Smooth muscle cell (in vitro differentiated cells): Measurements from ENCODE around the gene DENND1A. TPM values are rescaled to one million over a fixed set of nuclear protein-coding genes. Genes with fewer than 3 reads are reported as not detected.

Source experiments
- DNase-seq: peaks from one replicate; lab custom pipeline; 2025; ENCODE audit not compliant: unreplicated experiment; lab: John Stamatoyannopoulos, UW
- H2AFZ ChIP-seq: fragments of 200-600 bp; sonication (generic); 2 replicates; pipeline ENCODE4 v1.6.0; 2016; ENCODE audit warnings: antibody characterized with exemption, low read depth, mild to moderate bottlenecking
- H3F3A ChIP-seq: fragments of 200-600 bp; sonication (generic); 2 replicates; pipeline ENCODE4 v1.6.0; 2017; ENCODE audit warnings: antibody characterized with exemption, low read depth
- H3K27ac ChIP-seq: fragments of 200-600 bp; sonication (generic); 2 replicates; pipeline ENCODE4 v1.5.1; 2016; ENCODE audit warnings: low read depth, mild to moderate bottlenecking
- H3K27me3 ChIP-seq: fragments of 200-600 bp; sonication (generic); 2 replicates; pipeline ENCODE4 v1.6.1; 2016; ENCODE audit warnings: low read depth, mild to moderate bottlenecking
- H3K36me3 ChIP-seq: fragments of 200-600 bp; sonication (generic); 2 replicates; pipeline ENCODE4 v1.5.1; 2016; ENCODE audit warnings: low read depth
- H3K4me1 ChIP-seq: fragments of 200-600 bp; sonication (generic); 2 replicates; pipeline ENCODE4 v1.5.1; 2016; ENCODE audit warnings: low read depth
- H3K4me2 ChIP-seq: fragments of 200-600 bp; sonication (generic); 2 replicates; pipeline ENCODE4 v1.6.0; 2016; ENCODE audit warnings: mild to moderate bottlenecking
- H3K4me3 ChIP-seq: fragments of 200-600 bp; sonication (generic); 2 replicates; pipeline ENCODE4 v1.5.1; 2016; ENCODE audit warnings: mild to moderate bottlenecking
- H3K79me2 ChIP-seq: fragments of 200-600 bp; sonication (generic); 2 replicates; pipeline ENCODE4 v1.6.0; 2016; ENCODE audit warnings: low read depth, mild to moderate bottlenecking
- H3K9ac ChIP-seq: fragments of 200-600 bp; sonication (generic); 2 replicates; pipeline ENCODE4 v1.6.0; 2016; ENCODE audit warnings: low read depth
- H3K9me3 ChIP-seq: fragments of 200-600 bp; sonication (generic); replicated peaks from 2 replicates; pipeline ENCODE4 v1.5.1; 2016; ENCODE audit warnings: low read depth
- H4K20me1 ChIP-seq: fragments of 200-600 bp; sonication (generic); 2 replicates; pipeline ENCODE4 v1.6.0; 2016; ENCODE audit warnings: low read depth
- WGBS: methylation state at CpG from one replicate; pipeline ENCODE4 v1.1.7; 2016; ENCODE audit warnings: low lambda C conversion rate; 5-methylcytosine and 5-hydroxymethylcytosine counted together
- polyA plus RNA-seq: library from polyadenylated mRNA; unstranded; fragments of >200 nt; fragmentation: Nextera tagmentation; extraction: Ambion mirVana; gene quantifications from 2 replicates; pipeline ENCODE4 v1.2.1, GENCODE V29; 2016
- total RNA-seq: library from RNA; depleted of rRNA; stranded (reverse); fragments of >200 nt; gene quantifications from 2 replicates; pipeline ENCODE4 v1.2.3, GENCODE V29; 2014
- TF ChIP-seq, protein P1 (sequence below): fragments of 200-600 bp; sonication (generic); IDR thresholded peaks from 2 replicates; pipeline ENCODE4 v1.5.1; 2017; ENCODE audit warnings: borderline replicate concordance, mild to moderate bottlenecking, antibody characterized with exemption; ENCODE audit not compliant: insufficient read depth, poor library complexity, severe bottlenecking

DENND1A gene
- total and polyA plus RNA-seq, 2 experiments from 2014 or later = 8.1 to 20.2 TPM

DNA sequence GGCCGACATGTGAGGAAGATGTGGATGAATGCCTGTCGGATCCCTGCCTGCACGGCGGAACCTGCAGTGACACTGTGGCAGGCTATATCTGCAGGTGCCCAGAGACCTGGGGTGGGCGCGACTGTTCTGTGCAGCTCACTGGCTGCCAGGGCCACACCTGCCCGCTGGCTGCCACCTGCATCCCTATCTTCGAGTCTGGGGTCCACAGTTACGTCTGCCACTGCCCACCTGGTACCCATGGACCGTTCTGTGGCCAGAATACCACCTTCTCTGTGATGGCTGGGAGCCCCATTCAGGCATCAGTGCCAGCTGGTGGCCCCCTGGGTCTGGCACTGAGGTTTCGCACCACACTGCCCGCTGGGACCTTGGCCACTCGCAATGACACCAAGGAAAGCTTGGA is 559.8 kb downstream of the DENND1A start:
- WGBS = 97% methylated on average over 13 of the region's 13 CpGs
- no peak overlapping the region for H3K4me2 ChIP-seq

DNA sequence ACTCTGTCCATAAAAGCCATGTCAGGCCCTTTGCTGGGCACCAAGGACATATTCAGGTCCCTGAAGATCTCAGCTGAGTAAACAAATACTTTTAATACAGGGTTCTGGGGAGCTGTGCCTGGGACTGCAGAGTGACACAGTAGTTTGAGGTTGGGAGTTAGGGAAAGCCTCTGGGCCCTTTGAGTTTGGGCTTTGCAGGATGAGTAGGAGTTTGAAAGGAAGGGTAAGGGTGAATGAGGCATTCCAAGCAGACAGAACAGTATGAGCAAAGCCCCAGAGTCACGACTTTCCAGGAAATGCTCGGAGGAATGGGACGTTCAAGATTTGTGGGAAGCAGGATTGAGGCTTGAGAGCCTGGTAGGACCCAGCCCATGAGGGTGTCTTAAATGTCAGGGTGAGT is 560.6 kb downstream of the DENND1A start:
- Histone ChIP-seq H2AFZ (no peak overlapping the region), H4K20me1 (no peaks in the 10 kb centered on the region), H3K79me2 (no peaks in the 10 kb centered on the region), H3K4me3 (no peak overlapping the region), H3K9me3 (no peaks in the 10 kb centered on the region), H3K27ac (peak overlapping the region; percentile 56), H3K4me1 (peaks cover 13% of the 10 kb centered on the region), H3K4me2 (no peak overlapping the region), H3K9ac (no peak overlapping the region), H3K36me3 (no peaks in the 10 kb centered on the region), H3F3A (peaks cover 9% of the 10 kb centered on the region), H3K27me3 (no peaks in the 10 kb centered on the region)
- WGBS = 31% methylated on average over 3 of the region's 3 CpGs
- TF ChIP-seq, protein P1, sequence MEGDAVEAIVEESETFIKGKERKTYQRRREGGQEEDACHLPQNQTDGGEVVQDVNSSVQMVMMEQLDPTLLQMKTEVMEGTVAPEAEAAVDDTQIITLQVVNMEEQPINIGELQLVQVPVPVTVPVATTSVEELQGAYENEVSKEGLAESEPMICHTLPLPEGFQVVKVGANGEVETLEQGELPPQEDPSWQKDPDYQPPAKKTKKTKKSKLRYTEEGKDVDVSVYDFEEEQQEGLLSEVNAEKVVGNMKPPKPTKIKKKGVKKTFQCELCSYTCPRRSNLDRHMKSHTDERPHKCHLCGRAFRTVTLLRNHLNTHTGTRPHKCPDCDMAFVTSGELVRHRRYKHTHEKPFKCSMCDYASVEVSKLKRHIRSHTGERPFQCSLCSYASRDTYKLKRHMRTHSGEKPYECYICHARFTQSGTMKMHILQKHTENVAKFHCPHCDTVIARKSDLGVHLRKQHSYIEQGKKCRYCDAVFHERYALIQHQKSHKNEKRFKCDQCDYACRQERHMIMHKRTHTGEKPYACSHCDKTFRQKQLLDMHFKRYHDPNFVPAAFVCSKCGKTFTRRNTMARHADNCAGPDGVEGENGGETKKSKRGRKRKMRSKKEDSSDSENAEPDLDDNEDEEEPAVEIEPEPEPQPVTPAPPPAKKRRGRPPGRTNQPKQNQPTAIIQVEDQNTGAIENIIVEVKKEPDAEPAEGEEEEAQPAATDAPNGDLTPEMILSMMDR = no peak
- DNase-seq = no peak

More for the DNA sequence above, 559.8 kb downstream of the DENND1A start:
- H3K27ac ChIP-seq = no peak overlapping the region
- TF ChIP-seq, protein P1 = no peak
- no peaks in the 10 kb centered on the region for H4K20me1 ChIP-seq
- no peak overlapping the region for H3K9ac ChIP-seq
- H3K9me3 ChIP-seq = no peaks in the 10 kb centered on the region
- peaks cover 15% of the 10 kb centered on the region for H3K4me1 ChIP-seq
- no peak for DNase-seq
- H3K4me3 ChIP-seq = no peak overlapping the region
- H2AFZ ChIP-seq = no peak overlapping the region
- no peaks in the 10 kb centered on the region for H3K79me2 ChIP-seq
- H3K27me3 ChIP-seq = no peaks in the 10 kb centered on the region
- no peaks in the 10 kb centered on the region for H3K36me3 ChIP-seq
- H3F3A ChIP-seq = peaks cover 3% of the 10 kb centered on the region

DNA sequence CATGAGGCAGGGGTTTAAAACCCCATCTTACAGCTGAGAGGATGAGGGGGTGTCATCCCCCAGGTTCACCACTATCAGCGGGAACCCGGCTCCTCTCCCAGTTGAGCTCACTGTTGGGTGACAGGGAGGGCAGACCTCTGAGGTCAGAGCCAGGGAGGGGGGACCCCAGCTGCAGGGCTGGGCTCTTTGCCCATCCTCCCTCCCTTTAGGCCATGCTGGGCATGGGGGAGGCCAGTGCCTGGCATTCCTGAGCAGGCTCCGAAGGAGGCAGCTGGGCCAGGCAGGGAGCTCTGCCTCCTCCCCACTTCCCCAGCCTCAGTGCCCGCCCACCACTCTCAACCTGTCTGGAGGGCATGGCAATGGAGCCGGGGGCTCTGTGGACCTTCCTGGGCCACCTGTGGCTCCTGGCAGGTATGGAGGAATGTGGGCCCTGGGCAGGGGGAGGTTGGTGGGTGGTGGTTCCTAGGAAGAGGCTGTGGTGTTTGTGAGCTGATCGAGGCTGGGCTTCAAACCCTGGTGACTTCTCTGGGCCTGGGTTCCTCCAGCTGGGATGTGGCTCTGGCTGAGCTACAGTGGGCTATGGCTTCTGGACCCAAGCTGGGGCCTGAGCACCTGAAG is 561.3 kb downstream of the DENND1A start:
- 76% methylated on average over 6 of the region's 6 CpGs for WGBS
- Histone ChIP-seq H3K79me2 (no peaks in the 10 kb centered on the region), H3K9me3 (no peaks in the 10 kb centered on the region), H3F3A (peaks cover 9% of the 10 kb centered on the region), H3K4me3 (no peak overlapping the region), H3K4me2 (no peak overlapping the region), H3K27ac (peak overlapping the region; percentile 56), H3K4me1 (peaks cover 8% of the 10 kb centered on the region), H3K36me3 (no peaks in the 10 kb centered on the region), H3K27me3 (no peaks in the 10 kb centered on the region), H2AFZ (no peak overlapping the region), H3K9ac (no peak overlapping the region), H4K20me1 (no peaks in the 10 kb centered on the region)
- DNase-seq = no peak
- TF ChIP-seq, protein P1 = no peak

DNA sequence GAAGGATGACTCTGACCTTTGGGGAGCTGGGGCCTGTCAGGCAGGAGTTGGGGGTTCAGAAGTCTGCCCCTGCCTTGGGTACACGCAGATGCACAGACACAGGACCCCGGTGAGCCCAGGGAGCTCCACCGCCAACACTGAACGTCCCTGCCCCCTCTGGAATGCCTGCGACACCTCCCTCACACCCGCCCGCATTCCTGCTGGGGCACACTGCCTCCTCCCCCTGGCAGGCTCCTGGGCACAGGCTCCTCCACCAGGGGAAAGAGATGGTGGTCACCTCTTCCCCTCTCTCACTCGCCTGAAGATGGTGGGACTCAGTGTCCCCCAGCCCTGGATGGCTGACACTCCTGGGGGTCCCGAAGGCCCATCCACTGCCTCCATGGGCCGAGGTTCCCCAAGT is 561.9 kb downstream of the DENND1A start:
- no peaks in the 10 kb centered on the region for H3K79me2 ChIP-seq
- H2AFZ ChIP-seq = no peak overlapping the region
- no peaks in the 10 kb centered on the region for H3K36me3 ChIP-seq
- 89% methylated on average over 10 of the region's 10 CpGs for WGBS
- H3K4me1 ChIP-seq = peaks cover 6% of the 10 kb centered on the region
- H3K4me3 ChIP-seq = no peak overlapping the region
- H4K20me1 ChIP-seq = no peaks in the 10 kb centered on the region
- TF ChIP-seq, protein P1 = no peak
- H3K27me3 ChIP-seq = no peaks in the 10 kb centered on the region
- H3K4me2 ChIP-seq = no peak overlapping the region
- H3K27ac ChIP-seq = no peak overlapping the region
- peaks cover 9% of the 10 kb centered on the region for H3F3A ChIP-seq
- no peaks in the 10 kb centered on the region for H3K9me3 ChIP-seq
- no peak overlapping the region for H3K9ac ChIP-seq
- no peak for DNase-seq
